NCI-H1048 (cell line): ENCODE data around the gene SIPA1L3.

ENCODE experiments used
- DNase-seq: peaks from one replicate; lab custom pipeline; 2025; lab: John Stamatoyannopoulos, UW

Gene SIPA1L3

GRCh38 chr19:37975596-37976515, 68.8 kb downstream of the SIPA1L3 start:
- DNase-seq, result no peak

- DNase-seq, result no peak
Measured at GRCh38 chr19:37977391-37977790, 70.4 kb downstream of the SIPA1L3 start.

GRCh38 chr19:37977992-37978391, 71.0 kb downstream of the SIPA1L3 start:
- DNase-seq, result no peak

GRCh38 chr19:37979547-37980082, 72.6 kb downstream of the SIPA1L3 start:
- DNase-seq, result no peak

GRCh38 chr19:37980419-37981170, 73.6 kb downstream of the SIPA1L3 start:
- no peak for DNase-seq

GRCh38 chr19:37981785-37982475, 74.9 kb downstream of the SIPA1L3 start:
- no peak for DNase-seq

- no peak for DNase-seq
Measured at GRCh38 chr19:37982655-37983054, 75.6 kb downstream of the SIPA1L3 start.

- no peak for DNase-seq
Measured at GRCh38 chr19:37983153-37983552, 76.1 kb downstream of the SIPA1L3 start.

- no peak for DNase-seq
Measured at GRCh38 chr19:37983916-37984315, 76.9 kb downstream of the SIPA1L3 start.

GRCh38 chr19:37986048-37986750, 79.2 kb downstream of the SIPA1L3 start:
- DNase-seq, result no peak

- no peak for DNase-seq
Measured at GRCh38 chr19:37987356-37988332, 80.6 kb downstream of the SIPA1L3 start.

GRCh38 chr19:37988758-37989635, 82.0 kb downstream of the SIPA1L3 start:
- no peak for DNase-seq

GRCh38 chr19:37989855-37990254, 82.8 kb downstream of the SIPA1L3 start:
- no peak for DNase-seq

GRCh38 chr19:37990362-37990761, 83.4 kb downstream of the SIPA1L3 start:
- no peak for DNase-seq

- DNase-seq, result no peak
Measured at GRCh38 chr19:37991176-37991835, 84.3 kb downstream of the SIPA1L3 start.

GRCh38 chr19:37991841-37992248, 84.8 kb downstream of the SIPA1L3 start:
- no peak for DNase-seq

- DNase-seq, result no peak
Measured at GRCh38 chr19:37992761-37993160, 85.8 kb downstream of the SIPA1L3 start.

GRCh38 chr19:37994823-37995130, 87.8 kb downstream of the SIPA1L3 start:
- DNase-seq, result no peak

GRCh38 chr19:37995346-37995745, 88.3 kb downstream of the SIPA1L3 start:
- no peak for DNase-seq
